ENCODE data around the gene ZNF750.

GRCh38 chr17:82888583-82889495 lies 49.0 kb upstream of the ZNF750 start:
- TF ChIP-seq CTCF (IDR thresholded peaks at IDR 0.05; ENCODE audit: low read depth, low read length, poor library complexity, severe bottlenecking) (no peak), EZH2phosphoT487 (IDR thresholded peaks at IDR 0.05; ENCODE audit: borderline replicate concordance, low read length) (no peak)

Measured in DOHH2 (cell line).